ENCODE measurements around the gene SLC25A53.

SLC25A53 gene

DNA sequence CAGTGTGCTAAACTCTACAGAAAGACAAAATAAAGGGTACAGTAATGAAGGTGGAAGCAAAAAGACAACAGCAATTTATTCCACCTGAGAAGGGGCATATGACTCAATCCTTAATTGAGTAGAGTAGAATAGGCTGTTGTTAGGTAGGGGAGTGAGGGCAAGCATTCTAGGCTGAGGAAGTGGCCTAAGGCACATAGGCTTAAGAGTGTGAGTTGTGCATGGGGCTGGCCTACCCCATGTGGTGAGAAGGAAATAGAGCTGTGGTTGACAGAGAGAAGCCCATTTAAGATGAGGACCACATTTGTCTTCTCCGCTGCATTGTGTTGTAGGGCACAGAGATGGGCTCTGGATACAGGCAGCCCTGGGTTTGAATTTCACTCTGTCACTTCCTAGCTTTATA, 47.9 kb downstream of the SLC25A53 start:
- Histone ChIP-seq H3K27me3 (ENCODE audit: low read length) (no peaks in the 10 kb centered on the region), H3K4me3 (ENCODE audit: insufficient read depth, low read length, poor library complexity, severe bottlenecking) (no peak overlapping the region), H3K9me3 (ENCODE audit: insufficient read depth, low read length) (no peaks in the 10 kb centered on the region), H2AFZ (ENCODE audit: low read depth, low read length, severe bottlenecking) (no peak overlapping the region), H4K20me1 (ENCODE audit: low read depth, low read length) (no peaks in the 10 kb centered on the region), H3K4me2 (ENCODE audit: low read depth, low read length, poor library complexity, severe bottlenecking) (no peak overlapping the region), H3K27ac (ENCODE audit: low read depth, low read length) (no peak overlapping the region), H3K36me3 (ENCODE audit: low read length) (no peaks in the 10 kb centered on the region), H3K79me2 (ENCODE audit: insufficient read depth, low read length) (no peaks in the 10 kb centered on the region), H3F3A (ENCODE audit: insufficient read depth) (no peaks in the 10 kb centered on the region), H3K9me2 (replicated peaks; ENCODE audit: insufficient read depth, low read length) (no peaks in the 10 kb centered on the region), H3K9ac (ENCODE audit: low read length) (no peak overlapping the region)
- TF ChIP-seq EZH2phosphoT487 (conservative IDR thresholded peaks at IDR 0.05; ENCODE audit: low read length) = no peak
- TF ChIP-seq, protein P1, sequence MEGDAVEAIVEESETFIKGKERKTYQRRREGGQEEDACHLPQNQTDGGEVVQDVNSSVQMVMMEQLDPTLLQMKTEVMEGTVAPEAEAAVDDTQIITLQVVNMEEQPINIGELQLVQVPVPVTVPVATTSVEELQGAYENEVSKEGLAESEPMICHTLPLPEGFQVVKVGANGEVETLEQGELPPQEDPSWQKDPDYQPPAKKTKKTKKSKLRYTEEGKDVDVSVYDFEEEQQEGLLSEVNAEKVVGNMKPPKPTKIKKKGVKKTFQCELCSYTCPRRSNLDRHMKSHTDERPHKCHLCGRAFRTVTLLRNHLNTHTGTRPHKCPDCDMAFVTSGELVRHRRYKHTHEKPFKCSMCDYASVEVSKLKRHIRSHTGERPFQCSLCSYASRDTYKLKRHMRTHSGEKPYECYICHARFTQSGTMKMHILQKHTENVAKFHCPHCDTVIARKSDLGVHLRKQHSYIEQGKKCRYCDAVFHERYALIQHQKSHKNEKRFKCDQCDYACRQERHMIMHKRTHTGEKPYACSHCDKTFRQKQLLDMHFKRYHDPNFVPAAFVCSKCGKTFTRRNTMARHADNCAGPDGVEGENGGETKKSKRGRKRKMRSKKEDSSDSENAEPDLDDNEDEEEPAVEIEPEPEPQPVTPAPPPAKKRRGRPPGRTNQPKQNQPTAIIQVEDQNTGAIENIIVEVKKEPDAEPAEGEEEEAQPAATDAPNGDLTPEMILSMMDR (IDR thresholded peaks at IDR 0.05; ENCODE audit: insufficient read depth, low read length, poor library complexity, severe bottlenecking) = no peak

DNA sequence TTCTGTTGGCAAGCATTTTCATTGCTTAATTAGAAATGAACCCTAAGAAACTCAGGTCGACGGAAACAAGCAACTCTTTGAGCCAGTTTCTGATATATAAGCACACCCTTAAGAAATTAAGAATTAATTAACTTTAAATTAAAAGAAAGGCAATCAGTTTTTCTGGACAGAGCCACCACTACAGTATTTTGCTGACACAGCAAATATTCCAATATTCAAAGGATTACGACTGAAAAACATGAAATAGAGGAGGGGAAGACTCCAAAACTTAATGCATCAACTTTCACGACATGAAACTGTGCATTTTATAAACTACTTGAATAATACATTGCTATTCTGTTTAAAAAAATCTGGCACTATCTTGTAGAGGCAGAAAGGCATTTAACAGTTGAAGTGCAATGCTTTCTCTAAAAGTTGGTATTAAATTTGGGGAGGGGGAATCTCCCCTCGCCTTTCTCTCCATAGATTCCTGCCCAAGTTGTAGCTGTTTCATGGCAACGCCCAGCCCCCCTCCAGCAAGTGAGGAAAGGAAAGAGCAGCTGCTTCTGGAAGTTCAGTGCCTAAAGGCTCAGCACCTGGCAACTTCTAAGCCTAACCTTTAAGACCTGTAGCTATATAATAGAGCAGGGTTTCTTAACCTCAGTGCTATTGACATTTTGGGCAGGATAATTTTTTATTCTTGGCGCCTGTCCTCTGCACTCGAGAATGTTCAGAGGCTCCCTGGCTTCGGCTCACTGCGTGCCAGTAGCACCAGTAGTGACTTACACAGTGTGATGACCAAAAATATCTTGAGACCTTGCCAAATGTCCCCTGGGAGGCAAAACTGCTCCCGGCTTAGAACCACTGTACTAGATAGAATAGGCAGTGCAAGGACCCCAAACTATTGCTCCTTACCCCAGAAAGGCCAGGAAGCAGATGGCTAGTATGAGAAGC, 51.2 kb downstream of the SLC25A53 start:
- TF ChIP-seq, protein P1 (IDR thresholded peaks at IDR 0.05; ENCODE audit: insufficient read depth, low read length, poor library complexity, severe bottlenecking) = no peak
- no peak for TF ChIP-seq EZH2phosphoT487 (conservative IDR thresholded peaks at IDR 0.05; ENCODE audit: low read length)
- Histone ChIP-seq H4K20me1 (ENCODE audit: low read depth, low read length) (no peaks in the 10 kb centered on the region), H3K9ac (ENCODE audit: low read length) (no peak overlapping the region), H3K9me3 (ENCODE audit: insufficient read depth, low read length) (no peaks in the 10 kb centered on the region), H3K27me3 (ENCODE audit: low read length) (no peaks in the 10 kb centered on the region), H3K27ac (ENCODE audit: low read depth, low read length) (no peak overlapping the region), H3F3A (ENCODE audit: insufficient read depth) (no peaks in the 10 kb centered on the region), H3K4me2 (ENCODE audit: low read depth, low read length, poor library complexity, severe bottlenecking) (no peak overlapping the region), H3K79me2 (ENCODE audit: insufficient read depth, low read length) (no peaks in the 10 kb centered on the region), H3K36me3 (ENCODE audit: low read length) (no peaks in the 10 kb centered on the region), H3K4me3 (ENCODE audit: insufficient read depth, low read length, poor library complexity, severe bottlenecking) (no peak overlapping the region), H2AFZ (ENCODE audit: low read depth, low read length, severe bottlenecking) (no peak overlapping the region), H3K9me2 (replicated peaks; ENCODE audit: insufficient read depth, low read length) (no peaks in the 10 kb centered on the region)

DNA sequence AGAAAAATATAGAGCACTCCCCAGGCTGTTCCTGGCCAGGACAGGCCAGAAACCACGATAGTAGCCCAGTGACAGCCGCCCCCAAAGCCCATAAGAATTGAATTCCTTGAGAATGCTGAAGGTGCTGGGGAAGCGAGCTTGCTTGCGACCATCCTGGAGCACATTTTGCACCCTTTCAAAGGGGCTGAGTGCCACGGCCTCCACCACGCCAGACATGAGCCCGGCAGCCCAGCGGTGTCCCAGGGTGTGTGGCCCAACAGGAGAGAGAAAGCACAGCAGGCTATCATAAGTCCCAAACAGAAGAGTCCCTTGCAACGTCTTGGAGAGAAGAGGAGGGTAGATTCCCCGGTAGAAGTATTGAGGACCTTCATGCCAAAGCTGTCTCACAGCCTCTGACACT, 52.1 kb downstream of the SLC25A53 start:
- Histone ChIP-seq H3K27ac (ENCODE audit: low read depth, low read length) (no peak overlapping the region), H3K79me2 (ENCODE audit: insufficient read depth, low read length) (no peaks in the 10 kb centered on the region)

More for the DNA sequence above, 52.1 kb downstream of the SLC25A53 start:
- TF ChIP-seq, protein P1 (IDR thresholded peaks at IDR 0.05; ENCODE audit: insufficient read depth, low read length, poor library complexity, severe bottlenecking) = no peak
- TF ChIP-seq EZH2phosphoT487 (conservative IDR thresholded peaks at IDR 0.05; ENCODE audit: low read length) = no peak
- Histone ChIP-seq H3K9ac (ENCODE audit: low read length) (no peak overlapping the region), H4K20me1 (ENCODE audit: low read depth, low read length) (no peaks in the 10 kb centered on the region), H3K4me3 (ENCODE audit: insufficient read depth, low read length, poor library complexity, severe bottlenecking) (no peak overlapping the region), H3K36me3 (ENCODE audit: low read length) (no peaks in the 10 kb centered on the region), H2AFZ (ENCODE audit: low read depth, low read length, severe bottlenecking) (no peak overlapping the region), H3F3A (ENCODE audit: insufficient read depth) (no peaks in the 10 kb centered on the region), H3K9me3 (ENCODE audit: insufficient read depth, low read length) (no peaks in the 10 kb centered on the region), H3K9me2 (replicated peaks; ENCODE audit: insufficient read depth, low read length) (no peaks in the 10 kb centered on the region), H3K4me2 (ENCODE audit: low read depth, low read length, poor library complexity, severe bottlenecking) (no peak overlapping the region), H3K27me3 (ENCODE audit: low read length) (no peaks in the 10 kb centered on the region)
